NCI-H2227 (cell line): ENCODE measurements around the gene TNRC6C.

ENCODE experiments used
- DNase-seq: peaks from one replicate; lab custom pipeline; 2025; ENCODE audit not compliant: unreplicated experiment; lab: John Stamatoyannopoulos, UW

TNRC6C gene

GRCh38 chr17:77957857-77958715 lies at the start of gene TNRC6C:
TNRC6C (plus strand) TSS chr17:77958703; CDS start chr17:78004207, 45,504 bp downstream.
- DNase-seq: peak; percentile 99

- DNase-seq: no peak
Measured at GRCh38 chr17:77909236-77909635, 49.3 kb upstream of the TNRC6C start.

DNA sequence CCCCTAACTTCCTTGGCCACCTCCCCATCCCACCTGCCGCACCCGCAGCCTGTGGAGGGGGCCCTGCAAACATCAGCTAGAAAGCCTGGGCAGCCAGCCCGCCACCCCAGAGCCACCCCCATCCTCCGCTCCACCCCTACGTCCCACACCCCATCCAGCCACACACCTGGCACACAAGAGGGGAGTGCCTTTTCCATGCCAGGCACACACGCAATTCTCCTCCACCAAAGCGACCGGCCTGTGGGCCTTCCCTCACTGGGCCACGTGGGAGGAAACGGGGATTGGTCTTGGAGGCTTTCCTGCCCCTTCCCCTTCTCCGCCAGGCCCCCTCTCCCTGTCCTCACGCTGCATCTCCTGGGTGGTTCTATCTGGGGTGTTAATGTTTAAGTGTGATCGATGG lies 48.7 kb upstream of the TNRC6C start:
- no peak for DNase-seq

GRCh38 chr17:77914385-77915254 lies 43.9 kb upstream of the TNRC6C start:
- DNase-seq: no peak

- DNase-seq: no peak
Measured at GRCh38 chr17:77915594-77916021, 42.9 kb upstream of the TNRC6C start.

DNA sequence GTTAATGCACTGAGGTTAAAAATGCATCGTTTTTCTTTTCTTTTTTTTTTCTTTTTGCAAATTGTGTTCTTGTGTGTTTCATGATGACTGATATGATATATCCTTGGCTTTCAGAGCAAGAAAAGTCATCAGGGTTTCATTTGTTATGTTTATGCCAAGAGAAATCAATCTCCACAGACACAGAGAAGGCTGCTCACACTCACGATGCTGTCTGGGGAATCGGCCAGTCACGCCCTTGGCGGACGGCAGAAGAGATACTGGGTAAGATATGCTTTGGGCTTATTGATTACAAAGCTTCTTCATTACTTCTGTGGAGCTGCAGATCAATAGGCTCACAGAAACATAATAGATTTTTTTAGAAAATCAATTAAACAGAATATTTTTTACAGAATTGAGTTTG lies 42.2 kb upstream of the TNRC6C start:
- DNase-seq: no peak

DNA sequence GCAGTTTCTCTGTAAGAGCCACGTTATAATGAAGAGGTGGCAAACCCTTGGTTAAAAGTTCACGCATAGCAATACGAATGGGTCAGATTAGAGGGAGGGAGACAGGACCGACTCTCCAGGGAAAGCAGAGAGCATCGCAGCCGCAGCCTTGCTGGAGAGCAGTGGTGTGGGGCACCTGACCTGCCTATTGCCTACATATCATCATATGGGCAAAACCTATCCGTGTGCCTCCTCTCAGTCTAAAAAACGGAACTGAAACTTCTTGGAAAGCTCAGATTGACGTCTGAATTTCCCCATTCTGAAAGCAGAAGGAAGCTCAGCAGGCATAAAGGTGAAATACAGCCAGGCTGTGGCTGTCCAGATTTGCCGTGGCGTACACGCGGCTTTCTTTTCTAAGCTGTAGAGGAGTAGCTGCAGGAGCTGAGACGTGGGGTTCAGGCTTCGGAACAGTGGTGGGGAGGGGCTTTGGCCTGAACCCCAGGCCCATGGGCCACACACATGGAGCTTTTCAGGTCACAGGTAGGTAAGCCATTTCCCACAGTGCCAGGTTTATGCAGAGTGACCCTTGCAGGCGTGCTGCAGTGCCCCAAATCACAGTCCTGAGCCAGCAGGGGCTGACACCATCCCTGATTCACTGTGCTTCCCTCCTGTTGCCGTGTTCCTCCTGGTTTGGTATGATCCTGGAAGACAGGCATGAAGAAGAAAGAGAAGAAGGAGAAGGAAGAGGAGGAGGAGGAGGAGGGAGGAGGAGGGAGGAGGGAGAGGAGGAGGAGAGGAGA lies 41.6 kb upstream of the TNRC6C start:
- DNase-seq: no peak

DNA sequence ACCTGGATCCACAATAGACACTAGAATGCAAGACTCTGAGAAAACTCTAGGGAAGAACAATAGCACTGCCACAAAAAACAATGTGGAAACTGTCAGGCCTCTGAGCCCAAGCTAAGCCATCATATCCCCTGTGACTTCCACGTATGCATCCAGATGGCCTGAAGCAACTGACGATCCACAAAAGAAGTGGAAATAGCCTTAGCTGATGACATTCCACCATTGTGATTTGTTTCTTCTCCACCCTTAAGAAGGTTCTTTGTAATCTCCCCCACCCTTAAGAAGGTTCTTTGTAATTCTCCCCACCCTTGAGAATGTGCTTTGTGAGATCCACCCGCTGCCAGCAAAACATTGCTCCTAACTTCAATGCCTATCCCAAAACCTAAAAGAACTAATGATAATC lies 39.2 kb upstream of the TNRC6C start:
- no peak for DNase-seq

GRCh38 chr17:77923135-77923534 lies 35.4 kb upstream of the TNRC6C start:
- no peak for DNase-seq

DNA sequence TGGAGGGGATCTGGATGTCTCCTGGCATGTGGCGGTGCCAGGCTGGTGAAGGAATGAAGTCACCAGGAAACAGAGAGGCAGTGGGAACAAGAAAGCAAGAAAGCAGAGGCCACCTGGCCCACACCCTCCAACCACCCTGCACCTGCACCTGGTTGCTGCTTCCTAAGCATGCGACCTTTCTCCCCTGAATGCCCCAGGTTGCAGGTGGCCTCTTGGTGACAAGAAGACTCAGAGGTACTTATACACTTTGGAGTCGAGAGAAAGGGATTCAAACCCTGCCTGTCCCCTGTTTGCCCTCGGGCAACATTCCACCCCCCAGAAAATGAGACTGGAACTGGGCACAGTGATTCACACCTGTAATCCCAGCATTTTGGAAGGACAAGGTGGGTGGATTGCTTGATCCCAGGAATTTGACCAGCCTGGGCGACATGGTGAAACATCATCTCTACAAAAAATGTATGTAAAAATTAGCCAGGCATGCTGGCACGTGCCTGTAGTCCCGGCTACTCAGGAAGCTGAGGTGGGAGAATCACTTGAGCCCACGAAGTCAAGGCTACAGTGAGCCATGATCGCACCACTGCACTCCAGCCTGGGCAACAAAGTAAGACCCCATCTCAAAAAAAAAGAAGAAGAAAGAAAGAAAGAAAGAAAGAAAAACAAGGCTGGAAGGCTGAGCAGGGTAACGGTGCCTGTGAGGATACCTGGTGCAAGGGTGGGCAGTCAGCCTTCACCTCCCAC lies 34.6 kb upstream of the TNRC6C start:
- DNase-seq: no peak

GRCh38 chr17:77924757-77925336 lies 33.7 kb upstream of the TNRC6C start:
- peak; percentile 42 for DNase-seq

GRCh38 chr17:77925831-77926543 lies 32.5 kb upstream of the TNRC6C start:
- no peak for DNase-seq

- DNase-seq: peak; percentile 25
Measured at GRCh38 chr17:77926981-77927380, 31.5 kb upstream of the TNRC6C start.

GRCh38 chr17:77927777-77928518 lies 30.6 kb upstream of the TNRC6C start:
- no peak for DNase-seq

DNA sequence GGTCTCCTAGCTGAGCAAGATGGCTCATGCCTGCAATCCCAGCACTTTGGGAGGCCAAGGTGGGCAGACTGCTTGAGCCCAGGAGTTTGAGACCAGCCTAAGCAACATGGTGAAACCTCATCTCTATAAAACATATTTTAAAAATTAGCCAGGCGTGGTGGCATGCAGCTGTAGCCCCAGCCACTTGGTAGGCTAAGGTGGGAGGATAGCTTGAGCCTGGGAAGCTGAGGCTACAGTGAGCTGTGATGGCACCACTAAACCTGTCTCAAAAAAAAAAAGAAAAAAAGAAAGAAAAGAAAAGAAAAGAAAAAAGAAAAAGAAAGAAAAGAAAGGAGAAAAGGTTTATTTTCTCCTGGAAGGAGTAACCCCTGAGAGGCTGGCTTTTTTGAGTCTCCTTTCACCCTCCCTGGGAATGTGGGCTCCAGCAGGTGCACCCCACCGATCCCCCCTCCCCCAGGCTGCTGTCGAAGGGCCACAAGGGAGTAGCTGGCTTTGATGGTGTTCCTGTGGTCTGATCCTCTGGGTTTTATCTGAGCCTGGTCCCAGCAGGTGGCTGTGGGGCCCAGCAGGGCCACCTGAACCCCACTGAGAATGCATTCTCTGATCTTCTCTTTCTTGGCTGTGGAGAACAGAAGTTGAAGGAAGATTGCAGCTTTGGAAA lies 29.9 kb upstream of the TNRC6C start:
- no peak for DNase-seq

GRCh38 chr17:77929180-77929564 lies 29.3 kb upstream of the TNRC6C start:
- DNase-seq: no peak

DNA sequence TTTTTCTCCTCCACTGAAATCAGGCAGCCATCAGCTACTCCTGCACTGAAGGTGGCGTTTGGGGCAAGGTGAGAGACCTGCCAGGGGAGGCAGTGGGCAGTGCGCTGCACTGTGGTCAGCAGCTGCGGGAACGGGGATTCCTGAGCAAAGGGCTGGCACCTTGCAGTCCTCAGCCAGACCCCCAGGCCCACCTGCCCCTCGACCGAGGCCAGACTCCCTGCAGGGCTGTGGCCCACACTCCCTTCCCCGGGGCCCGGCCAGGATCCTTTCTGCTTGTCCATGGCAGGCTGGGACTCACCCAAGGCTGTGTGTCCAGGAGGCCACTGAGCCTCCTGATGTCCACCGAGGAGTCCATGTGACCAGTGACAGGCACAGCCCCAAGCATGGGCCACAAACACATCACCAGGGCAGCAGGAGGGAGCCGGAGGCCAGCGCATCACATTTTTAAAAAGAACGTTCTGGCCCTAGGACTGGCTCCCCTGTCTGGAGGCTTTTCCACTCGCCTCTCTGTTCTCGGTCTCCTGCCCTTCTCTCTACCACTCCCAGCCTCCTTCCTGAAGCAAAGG lies 28.5 kb upstream of the TNRC6C start:
- DNase-seq: no peak
